ENCODE measurements around the gene FKBP5.
"Not testable (repeated sequence)": the region's sequence is repeated elsewhere in the genome, so short reads cannot be mapped to it uniquely, and the experiment has no call there.

FKBP5 gene

GRCh38 chr6:35687658-35688604 is 784 bp downstream of the FKBP5 start:
- peak; percentile 14 to 25 for DNase-seq

GRCh38 chr6:35686873-35687555 is 1.7 kb downstream of the FKBP5 start:
- DNase-seq: no peak

GRCh38 chr6:35686436-35686835 is 2.3 kb downstream of the FKBP5 start:
- DNase-seq: no peak

- DNase-seq: no peak
These were observed 5.4 kb downstream of the FKBP5 start for GRCh38 chr6:35683267-35683666.

- no peak for DNase-seq
These were observed 7.4 kb downstream of the FKBP5 start for GRCh38 chr6:35681298-35681697.

- DNase-seq: no peak
These were observed 9.3 kb downstream of the FKBP5 start for GRCh38 chr6:35679399-35679798.

GRCh38 chr6:35678814-35679213 is 9.9 kb downstream of the FKBP5 start:
- DNase-seq: no peak

GRCh38 chr6:35678021-35678654 is 10.6 kb downstream of the FKBP5 start:
- DNase-seq: no peak

- no peak for DNase-seq
These were observed 11.3 kb downstream of the FKBP5 start for GRCh38 chr6:35677456-35677855.

GRCh38 chr6:35675871-35676459 is 12.8 kb downstream of the FKBP5 start:
- no peak for DNase-seq

- no peak for DNase-seq
These were observed 14.1 kb downstream of the FKBP5 start for GRCh38 chr6:35674594-35674993.

- DNase-seq: no peak
These were observed 15.0 kb downstream of the FKBP5 start for GRCh38 chr6:35673755-35674154.

GRCh38 chr6:35673284-35673666 is 15.4 kb downstream of the FKBP5 start:
- DNase-seq: not testable (repeated sequence)

- DNase-seq: not testable (repeated sequence)
These were observed 18.3 kb downstream of the FKBP5 start for GRCh38 chr6:35670453-35670852.

- no peak for DNase-seq
These were observed 19.2 kb downstream of the FKBP5 start for GRCh38 chr6:35669451-35670045.

GRCh38 chr6:35668744-35669450 is 19.8 kb downstream of the FKBP5 start:
- DNase-seq: no peak

GRCh38 chr6:35668096-35668495 is 20.6 kb downstream of the FKBP5 start:
- DNase-seq: no peak

- DNase-seq: no peak
These were observed 23.1 kb downstream of the FKBP5 start for GRCh38 chr6:35665573-35665972.

GRCh38 chr6:35664945-35665344 is 23.8 kb downstream of the FKBP5 start:
- no peak for DNase-seq

- no peak for DNase-seq
These were observed 25.1 kb downstream of the FKBP5 start for GRCh38 chr6:35663447-35664235.

GRCh38 chr6:35662999-35663398 is 25.7 kb downstream of the FKBP5 start:
- no peak for DNase-seq

All from NCI-H187 (cell line).